Peyer's patch (tissue), 4 donors: Measurements from ENCODE around the gene POMT1.

Source experiments
- POLR2A ChIP-seq, 2 donors: fragments of 450-650 bp; IDR thresholded peaks; one replicate each; pipeline ENCODE4 v1.5.1; 2017; ENCODE audit warnings: antibody characterized with exemption in 2 of 2, mild to moderate bottlenecking in 2 of 2, moderate library complexity in 2 of 2
- TF ChIP-seq, protein P1 (sequence below), 6 experiments: fragments of 450-650 bp in 4 of 6; fragments of 200-600 bp in 2 of 6; sonication (generic) in 1 of 6; IDR thresholded peaks; one replicate each; pipeline ENCODE4 v1.5.1; 2017 to 2019; ENCODE audit warnings: antibody characterized with exemption in 6 of 6, mild to moderate bottlenecking in 3 of 6, moderate library complexity in 1 of 6

DNA sequence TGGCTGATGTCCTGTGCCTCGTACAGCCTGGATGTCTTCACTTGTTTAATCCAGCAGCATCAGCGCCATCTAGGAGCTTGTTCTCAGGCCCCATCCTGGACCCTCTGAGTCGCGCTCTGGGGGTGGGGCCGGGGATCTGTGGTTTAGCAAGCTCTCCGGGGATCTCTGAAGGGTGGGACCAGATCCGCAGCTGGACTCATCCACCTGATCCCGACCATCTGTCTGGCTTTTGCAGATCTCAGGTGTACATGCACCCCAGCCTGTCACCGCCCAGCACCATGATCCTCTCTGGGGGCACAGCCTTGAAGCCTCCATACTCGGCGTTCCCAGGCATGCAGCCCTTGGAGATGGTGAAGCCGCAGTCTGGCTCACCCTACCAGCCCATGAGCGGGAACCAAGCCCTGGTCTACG lies 15.1 kb upstream of the POMT1 start:
- TF ChIP-seq, protein P1, sequence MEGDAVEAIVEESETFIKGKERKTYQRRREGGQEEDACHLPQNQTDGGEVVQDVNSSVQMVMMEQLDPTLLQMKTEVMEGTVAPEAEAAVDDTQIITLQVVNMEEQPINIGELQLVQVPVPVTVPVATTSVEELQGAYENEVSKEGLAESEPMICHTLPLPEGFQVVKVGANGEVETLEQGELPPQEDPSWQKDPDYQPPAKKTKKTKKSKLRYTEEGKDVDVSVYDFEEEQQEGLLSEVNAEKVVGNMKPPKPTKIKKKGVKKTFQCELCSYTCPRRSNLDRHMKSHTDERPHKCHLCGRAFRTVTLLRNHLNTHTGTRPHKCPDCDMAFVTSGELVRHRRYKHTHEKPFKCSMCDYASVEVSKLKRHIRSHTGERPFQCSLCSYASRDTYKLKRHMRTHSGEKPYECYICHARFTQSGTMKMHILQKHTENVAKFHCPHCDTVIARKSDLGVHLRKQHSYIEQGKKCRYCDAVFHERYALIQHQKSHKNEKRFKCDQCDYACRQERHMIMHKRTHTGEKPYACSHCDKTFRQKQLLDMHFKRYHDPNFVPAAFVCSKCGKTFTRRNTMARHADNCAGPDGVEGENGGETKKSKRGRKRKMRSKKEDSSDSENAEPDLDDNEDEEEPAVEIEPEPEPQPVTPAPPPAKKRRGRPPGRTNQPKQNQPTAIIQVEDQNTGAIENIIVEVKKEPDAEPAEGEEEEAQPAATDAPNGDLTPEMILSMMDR (IDR thresholded peaks at IDR 0.05) = no peak
- no peak for TF ChIP-seq POLR2A (IDR thresholded peaks at IDR 0.05)
